ENCODE measurements around the gene NPPB. TPM values are rescaled to one million over a fixed set of nuclear protein-coding genes. Genes with fewer than 3 reads are reported as not detected.

Gene NPPB
- total and polyA plus RNA-seq, 9 donors = not detected

DNA sequence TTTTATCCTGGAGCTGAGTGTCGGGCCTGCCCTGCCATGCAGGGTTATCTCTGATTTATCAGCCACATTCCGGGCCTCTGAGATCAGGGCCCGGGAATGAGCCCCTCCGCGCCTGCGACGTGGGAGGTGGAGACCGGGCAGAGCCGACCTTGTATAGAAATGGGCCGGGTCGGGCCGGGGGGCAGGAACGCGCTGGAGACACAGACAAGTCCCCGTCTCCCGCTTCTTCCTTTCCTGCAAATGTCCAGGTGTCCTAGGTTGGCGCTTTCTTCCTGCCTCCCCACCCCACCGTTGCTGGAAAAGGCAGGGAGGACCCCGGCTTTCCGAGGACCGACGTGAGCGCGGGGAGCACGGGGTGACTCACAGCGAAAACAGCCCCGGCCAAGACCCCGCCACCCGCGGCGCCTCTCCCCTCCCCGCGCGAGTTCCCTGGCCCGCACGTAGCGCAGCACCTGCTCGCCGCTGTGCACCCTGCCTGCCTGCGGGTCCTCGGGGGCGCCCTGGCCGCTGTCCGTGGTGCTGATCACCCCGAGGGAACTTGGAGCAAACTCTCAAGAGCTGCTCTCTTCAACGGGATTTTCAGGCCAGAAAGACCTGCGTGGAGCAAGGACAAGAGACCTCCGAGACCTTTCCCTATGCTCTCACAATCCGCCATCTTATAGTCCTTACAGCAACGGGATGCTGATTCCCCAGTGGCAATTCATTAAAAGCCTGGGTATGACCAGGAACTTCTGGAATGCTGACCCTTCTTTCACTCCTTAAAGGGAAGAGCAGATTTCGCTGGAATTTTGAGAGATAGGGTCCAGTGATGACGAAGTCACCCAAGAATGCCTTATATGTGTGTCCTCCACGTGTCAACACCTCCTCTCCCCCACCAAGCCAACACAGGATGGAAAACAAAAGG is 475 bp upstream of the NPPB start:
- peaks cover 34% of the 10 kb centered on the region for H3K27me3 ChIP-seq (ENCODE audit: control insufficient read depth, insufficient read depth, low read length)
- DNase-seq = peak; percentile 71
- peaks cover 5% of the 10 kb centered on the region for H3K4me1 ChIP-seq (ENCODE audit: control insufficient read depth, insufficient read depth, low read length)
- H3K9me3 ChIP-seq (replicated peaks; ENCODE audit: control insufficient read depth, low read depth, low read length) = no peaks in the 10 kb centered on the region
- no peaks in the 10 kb centered on the region for H3K36me3 ChIP-seq (ENCODE audit: control insufficient read depth, insufficient read depth, low read length)
- no peak overlapping the region for H3K4me3 ChIP-seq (ENCODE audit: low read length)
- WGBS (ENCODE audit: insufficient coverage) = 2% methylated on average over 46 of the region's 53 CpGs
- no peak overlapping the region for H3K27ac ChIP-seq (ENCODE audit: low read length)

DNA sequence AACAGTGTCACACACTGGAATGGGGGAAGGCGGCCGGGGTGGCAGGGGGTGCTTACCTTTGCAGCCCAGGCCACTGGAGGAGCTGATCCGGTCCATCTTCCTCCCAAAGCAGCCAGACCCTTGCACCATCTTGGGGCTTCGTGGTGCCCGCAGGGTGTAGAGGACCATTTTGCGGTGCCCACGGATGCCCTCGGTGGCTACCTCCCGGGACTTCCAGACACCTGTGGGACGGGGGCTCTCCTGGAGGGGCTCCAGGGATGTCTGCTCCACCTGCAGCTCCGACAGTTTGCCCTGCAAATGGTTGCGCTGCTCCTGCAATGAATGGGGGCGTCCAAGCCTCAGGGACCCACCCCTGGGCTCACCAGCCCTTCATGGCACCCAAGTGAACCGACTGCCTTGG is 587 bp downstream of the NPPB start:
- 80% methylated on average over 14 of the region's 14 CpGs for WGBS (ENCODE audit: insufficient coverage)
- Histone ChIP-seq H3K4me1 (ENCODE audit: control insufficient read depth, insufficient read depth, low read length) (peaks cover 5% of the 10 kb centered on the region), H3K36me3 (ENCODE audit: control insufficient read depth, insufficient read depth, low read length) (no peaks in the 10 kb centered on the region), H3K4me3 (ENCODE audit: low read length) (no peak overlapping the region), H3K27me3 (ENCODE audit: control insufficient read depth, insufficient read depth, low read length) (peaks cover 34% of the 10 kb centered on the region), H3K9me3 (replicated peaks; ENCODE audit: control insufficient read depth, low read depth, low read length) (no peaks in the 10 kb centered on the region), H3K27ac (ENCODE audit: low read length) (no peak overlapping the region)
- no peak for DNase-seq

DNA sequence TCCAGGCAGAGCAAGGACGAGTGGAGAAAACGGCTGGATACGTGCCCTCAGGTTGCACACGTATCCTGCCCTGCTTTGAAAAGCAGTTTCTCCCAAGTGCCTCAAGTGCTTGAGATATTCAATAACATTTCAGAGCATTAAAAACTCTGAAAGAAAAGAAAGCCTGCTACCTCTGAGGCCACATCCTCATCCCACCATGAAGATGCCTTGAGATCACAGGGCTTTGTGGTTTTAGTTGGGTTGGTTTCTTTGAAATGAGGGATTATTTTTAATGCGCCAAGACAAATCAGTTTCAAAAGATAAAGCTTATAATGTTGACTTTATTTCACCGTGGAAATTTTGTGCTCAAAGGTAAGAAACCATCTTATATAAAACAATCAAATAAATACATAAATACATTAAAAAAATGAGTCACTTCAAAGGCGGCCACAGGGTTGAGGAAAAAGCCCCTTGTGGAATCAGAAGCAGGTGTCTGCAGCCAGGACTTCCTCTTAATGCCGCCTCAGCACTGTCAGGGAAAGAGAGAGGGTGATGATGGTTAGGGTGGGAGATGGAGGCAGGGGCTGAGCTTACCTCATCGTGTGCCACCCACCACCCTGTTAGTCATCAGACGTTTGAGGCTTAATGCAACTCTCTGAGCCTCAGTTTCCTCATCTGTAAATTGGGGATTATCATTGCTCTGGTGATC is 1.4 kb downstream of the NPPB start:
- H3K4me1 ChIP-seq (ENCODE audit: control insufficient read depth, insufficient read depth, low read length) = peaks cover 5% of the 10 kb centered on the region
- DNase-seq = no peak
- H3K27ac ChIP-seq (ENCODE audit: low read length) = no peak overlapping the region
- no peaks in the 10 kb centered on the region for H3K36me3 ChIP-seq (ENCODE audit: control insufficient read depth, insufficient read depth, low read length)
- no peaks in the 10 kb centered on the region for H3K9me3 ChIP-seq (replicated peaks; ENCODE audit: control insufficient read depth, low read depth, low read length)
- H3K4me3 ChIP-seq (ENCODE audit: low read length) = no peak overlapping the region
- H3K27me3 ChIP-seq (ENCODE audit: control insufficient read depth, insufficient read depth, low read length) = peaks cover 31% of the 10 kb centered on the region
- 60% methylated on average over 1 of the region's 10 CpGs for WGBS (ENCODE audit: insufficient coverage)

DNA sequence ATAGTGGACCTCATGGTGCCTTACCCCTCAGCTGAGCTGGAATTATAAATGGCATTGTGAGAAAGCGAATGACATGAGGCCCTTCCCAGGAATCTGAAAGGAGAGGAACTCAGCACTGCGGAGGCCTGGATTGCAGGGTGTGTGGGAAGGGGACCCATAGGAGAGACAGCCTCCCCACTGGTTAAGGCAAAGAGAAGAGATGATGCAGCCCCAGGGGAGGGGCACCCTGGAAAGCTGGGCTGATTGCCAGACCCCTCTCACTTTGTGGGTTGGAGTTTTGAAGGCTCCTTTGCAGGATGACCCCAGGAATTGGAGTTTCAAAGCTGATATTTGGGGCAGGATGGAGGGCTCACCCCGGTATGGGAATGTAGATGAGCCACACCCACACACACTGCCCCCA is 2.0 kb downstream of the NPPB start:
- peaks cover 31% of the 10 kb centered on the region for H3K27me3 ChIP-seq (ENCODE audit: control insufficient read depth, insufficient read depth, low read length)
- no peaks in the 10 kb centered on the region for H3K36me3 ChIP-seq (ENCODE audit: control insufficient read depth, insufficient read depth, low read length)
- H3K4me3 ChIP-seq (ENCODE audit: low read length) = no peak overlapping the region
- DNase-seq = no peak
- no peaks in the 10 kb centered on the region for H3K9me3 ChIP-seq (replicated peaks; ENCODE audit: control insufficient read depth, low read depth, low read length)
- no peak overlapping the region for H3K27ac ChIP-seq (ENCODE audit: low read length)
- WGBS (ENCODE audit: insufficient coverage) = 60% methylated on average over 2 of the region's 3 CpGs
- H3K4me1 ChIP-seq (ENCODE audit: control insufficient read depth, insufficient read depth, low read length) = peaks cover 5% of the 10 kb centered on the region

DNA sequence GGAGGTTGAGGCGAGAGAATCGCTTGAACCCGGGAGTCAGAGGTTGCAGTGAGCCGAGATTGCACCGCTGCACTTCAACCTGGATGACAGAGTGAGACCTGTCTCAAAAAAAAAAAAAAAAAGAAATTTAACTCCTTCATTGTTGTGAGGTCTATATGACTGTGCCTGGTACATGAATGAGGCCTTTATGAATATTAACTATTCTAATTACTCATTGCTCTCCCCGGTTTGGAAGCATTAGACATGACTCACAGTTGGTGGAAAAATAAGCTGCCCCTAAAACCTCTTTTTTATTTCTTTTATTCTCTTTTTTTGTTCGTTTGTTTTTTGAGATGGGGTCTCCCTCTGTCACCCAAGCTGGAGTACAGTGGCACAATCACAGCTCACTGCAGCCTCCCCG is 3.3 kb downstream of the NPPB start:
- DNase-seq = no peak
- no peak overlapping the region for H3K4me3 ChIP-seq (ENCODE audit: low read length)
- H3K9me3 ChIP-seq (replicated peaks; ENCODE audit: control insufficient read depth, low read depth, low read length) = no peaks in the 10 kb centered on the region
- no CpG with 5 or more reads among the region's 8 CpGs for WGBS (ENCODE audit: insufficient coverage)
- peaks cover 33% of the 10 kb centered on the region for H3K27me3 ChIP-seq (ENCODE audit: control insufficient read depth, insufficient read depth, low read length)
- peaks cover 7% of the 10 kb centered on the region for H3K4me1 ChIP-seq (ENCODE audit: control insufficient read depth, insufficient read depth, low read length)
- no peak overlapping the region for H3K27ac ChIP-seq (ENCODE audit: low read length)
- no peaks in the 10 kb centered on the region for H3K36me3 ChIP-seq (ENCODE audit: control insufficient read depth, insufficient read depth, low read length)

DNA sequence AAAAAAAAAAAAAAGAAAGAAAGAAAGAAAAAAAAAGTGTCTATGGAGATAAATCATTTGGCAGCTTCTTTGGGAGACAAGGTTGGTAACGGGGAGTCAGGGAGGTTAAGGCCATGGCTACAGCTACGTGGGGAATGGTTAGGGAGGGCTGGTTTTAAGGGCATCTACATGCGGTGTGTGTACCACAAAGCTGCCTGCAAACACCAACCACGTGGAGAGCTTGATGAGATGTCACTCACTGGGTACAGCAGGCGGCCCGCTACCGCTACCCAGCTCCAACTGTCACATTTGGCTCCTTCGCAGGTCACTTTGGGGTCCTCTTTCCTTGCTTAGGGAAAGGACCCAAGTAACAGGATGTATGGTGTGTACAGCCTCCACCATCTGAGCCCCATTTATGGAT is 4.2 kb downstream of the NPPB start:
- H3K4me3 ChIP-seq (ENCODE audit: low read length) = no peak overlapping the region
- 47% methylated on average over 4 of the region's 8 CpGs for WGBS (ENCODE audit: insufficient coverage)

DNA sequence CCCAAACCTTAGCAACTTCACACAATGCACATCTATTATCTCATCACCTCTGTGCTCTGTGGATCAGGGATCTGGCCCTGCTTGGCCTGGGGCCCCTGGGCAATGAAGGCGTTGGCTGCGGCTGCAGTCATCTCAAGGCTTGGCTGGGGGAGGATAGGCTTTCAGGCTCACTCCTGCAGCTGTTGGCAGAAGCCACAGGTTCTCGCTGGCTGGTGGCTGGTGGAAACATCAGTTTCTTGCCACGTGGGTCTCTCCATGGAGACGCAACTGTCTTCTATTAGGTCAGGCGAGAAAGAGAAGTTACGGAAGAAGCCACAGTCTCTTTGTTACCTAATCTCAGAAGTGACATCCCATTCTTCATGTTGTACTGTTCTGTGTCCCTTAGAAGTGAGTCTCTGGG is 7.6 kb downstream of the NPPB start:
- H3K36me3 ChIP-seq (ENCODE audit: control insufficient read depth, insufficient read depth, low read length) = peaks cover 3% of the 10 kb centered on the region
- H3K4me1 ChIP-seq (ENCODE audit: control insufficient read depth, insufficient read depth, low read length) = peaks cover 20% of the 10 kb centered on the region
- no peak overlapping the region for H3K27ac ChIP-seq (ENCODE audit: low read length)
- H3K9me3 ChIP-seq (replicated peaks; ENCODE audit: control insufficient read depth, low read depth, low read length) = no peaks in the 10 kb centered on the region
- WGBS (ENCODE audit: insufficient coverage) = 18% methylated on average over 4 of the region's 7 CpGs
- H3K4me3 ChIP-seq (ENCODE audit: low read length) = no peak overlapping the region
- H3K27me3 ChIP-seq (ENCODE audit: control insufficient read depth, insufficient read depth, low read length) = peaks cover 3% of the 10 kb centered on the region
- DNase-seq = no peak

More for the DNA sequence above, 4.2 kb downstream of the NPPB start:
- Histone ChIP-seq H3K9me3 (replicated peaks; ENCODE audit: control insufficient read depth, low read depth, low read length) (no peaks in the 10 kb centered on the region), H3K36me3 (ENCODE audit: control insufficient read depth, insufficient read depth, low read length) (no peaks in the 10 kb centered on the region), H3K27ac (ENCODE audit: low read length) (no peak overlapping the region), H3K27me3 (ENCODE audit: control insufficient read depth, insufficient read depth, low read length) (peaks cover 31% of the 10 kb centered on the region), H3K4me1 (ENCODE audit: control insufficient read depth, insufficient read depth, low read length) (peaks cover 7% of the 10 kb centered on the region)
- no peak for DNase-seq

DNA sequence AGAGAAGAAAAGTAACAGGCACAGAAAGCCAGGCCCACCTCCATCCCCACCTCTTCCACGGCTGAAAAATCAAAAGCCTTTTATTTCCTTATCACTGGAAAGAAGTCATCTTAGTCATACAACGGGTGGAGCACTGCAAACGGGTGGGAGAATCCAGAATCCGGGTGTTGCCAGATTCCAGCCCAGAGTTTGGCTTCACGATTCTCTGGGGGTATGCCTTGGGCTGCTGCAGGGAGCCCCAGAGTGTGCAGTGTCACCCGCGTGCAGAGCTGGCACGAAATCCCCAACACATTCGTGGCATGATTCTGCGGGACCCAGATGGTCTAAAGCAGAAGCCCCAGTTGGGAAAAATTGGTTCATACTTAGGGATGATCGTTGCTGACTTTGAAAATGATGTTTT is 8.6 kb downstream of the NPPB start:
- H3K36me3 ChIP-seq (ENCODE audit: control insufficient read depth, insufficient read depth, low read length) = peaks cover 12% of the 10 kb centered on the region
- WGBS (ENCODE audit: insufficient coverage) = 52% methylated on average over 10 of the region's 11 CpGs
- H3K27me3 ChIP-seq (ENCODE audit: control insufficient read depth, insufficient read depth, low read length) = peaks cover 3% of the 10 kb centered on the region
- H3K4me1 ChIP-seq (ENCODE audit: control insufficient read depth, insufficient read depth, low read length) = peaks cover 20% of the 10 kb centered on the region
- no peak for DNase-seq
- H3K27ac ChIP-seq (ENCODE audit: low read length) = no peak overlapping the region
- no peak overlapping the region for H3K4me3 ChIP-seq (ENCODE audit: low read length)
- no peaks in the 10 kb centered on the region for H3K9me3 ChIP-seq (replicated peaks; ENCODE audit: control insufficient read depth, low read depth, low read length)

DNA sequence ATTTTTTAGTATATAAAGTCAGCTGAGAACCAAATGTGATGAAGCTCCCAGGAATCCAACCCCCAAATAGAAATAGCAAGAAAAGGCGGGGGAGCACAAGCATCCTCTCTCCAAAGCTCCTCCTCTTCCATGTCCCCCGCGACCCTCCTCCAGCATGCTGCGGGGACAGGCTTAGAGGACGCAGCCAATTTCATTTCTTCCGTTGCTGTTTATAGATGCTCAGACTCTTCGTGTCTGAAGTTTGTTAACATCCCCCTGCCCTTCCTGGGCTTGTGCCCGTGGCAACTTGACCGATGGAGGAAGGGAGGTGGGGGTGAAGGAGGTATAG is 10.4 kb downstream of the NPPB start:
- H3K4me1 ChIP-seq (ENCODE audit: control insufficient read depth, insufficient read depth, low read length) = peaks cover 20% of the 10 kb centered on the region
- H3K27ac ChIP-seq (ENCODE audit: low read length) = no peak overlapping the region
- DNase-seq = peak; percentile 58
- no peak overlapping the region for H3K4me3 ChIP-seq (ENCODE audit: low read length)
- WGBS (ENCODE audit: insufficient coverage) = 30% methylated on average over 2 of the region's 9 CpGs
- peaks cover 3% of the 10 kb centered on the region for H3K27me3 ChIP-seq (ENCODE audit: control insufficient read depth, insufficient read depth, low read length)
- no peaks in the 10 kb centered on the region for H3K9me3 ChIP-seq (replicated peaks; ENCODE audit: control insufficient read depth, low read depth, low read length)
- H3K36me3 ChIP-seq (ENCODE audit: control insufficient read depth, insufficient read depth, low read length) = peaks cover 23% of the 10 kb centered on the region

DNA sequence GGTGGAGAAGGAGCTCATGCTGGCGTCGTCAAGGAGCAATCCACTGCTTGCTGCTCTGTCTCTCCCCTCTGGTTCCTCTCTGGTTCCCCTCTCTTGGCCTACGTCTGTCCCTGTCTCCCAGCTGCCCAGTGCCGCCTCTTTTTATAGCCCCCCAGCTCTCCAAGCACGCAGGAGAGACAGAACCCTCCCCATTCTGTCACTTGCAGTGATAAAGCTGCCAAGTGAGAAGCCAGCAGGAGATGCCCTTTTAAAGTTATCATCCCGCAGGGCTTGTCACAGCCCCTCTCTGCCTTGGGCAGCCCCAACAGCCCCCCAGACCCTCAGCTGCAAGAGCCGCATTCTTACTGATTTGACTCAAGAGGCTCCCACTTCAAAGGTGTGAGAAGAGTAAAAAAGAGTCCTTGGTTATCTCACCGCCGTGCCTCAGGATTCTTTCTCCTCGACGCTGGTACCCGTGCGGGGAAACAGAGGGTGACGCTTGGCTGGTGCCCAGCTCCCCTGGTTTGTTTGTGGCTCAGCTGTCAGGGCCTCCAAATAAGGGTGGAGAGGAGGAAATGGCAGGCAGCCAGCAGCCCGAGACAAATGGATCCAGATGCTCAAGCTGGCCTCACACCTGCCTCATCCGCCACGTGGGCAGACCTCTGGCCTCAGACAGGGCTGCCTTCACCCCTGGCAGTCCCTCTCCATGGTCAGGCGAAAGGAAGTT is 10.9 kb downstream of the NPPB start, which contains the start of gene NPPA:
TSS of gene NPPA (minus strand) at position 117 of the 706 bp plus-strand sequence. CDS start at position 18, 99 bp downstream.
- Histone ChIP-seq H3K9me3 (replicated peaks; ENCODE audit: control insufficient read depth, low read depth, low read length) (no peaks in the 10 kb centered on the region), H3K27ac (ENCODE audit: low read length) (no peak within 1 kb of the TSS), H3K36me3 (ENCODE audit: control insufficient read depth, insufficient read depth, low read length) (peaks cover 24% of the 10 kb centered on the region), H3K27me3 (ENCODE audit: control insufficient read depth, insufficient read depth, low read length) (peaks cover 3% of the 10 kb centered on the region), H3K4me3 (ENCODE audit: low read length) (no peak within 1 kb of the TSS), H3K4me1 (ENCODE audit: control insufficient read depth, insufficient read depth, low read length) (peaks cover 20% of the 10 kb centered on the region)
- WGBS (ENCODE audit: insufficient coverage) = 15% methylated on average over 14 of the region's 18 CpGs
- DNase-seq = peak; percentile 69

Measured in muscle of leg (tissue), 11 donors.